Measurements from ENCODE around the gene SLC7A9.
"Not testable (repeated sequence)": the region's sequence is repeated elsewhere in the genome, so short reads cannot be mapped to it uniquely, and the experiment has no call there.

Gene SLC7A9

GRCh38 chr19:32880622-32881021, 11.1 kb upstream of the SLC7A9 start:
- no peak for DNase-seq

GRCh38 chr19:32879741-32880140, 10.2 kb upstream of the SLC7A9 start:
- DNase-seq, result no peak

- DNase-seq, result no peak
These were observed 9.4 kb upstream of the SLC7A9 start for GRCh38 chr19:32878988-32879387.

GRCh38 chr19:32877977-32878745, 8.6 kb upstream of the SLC7A9 start:
- DNase-seq, result no peak

GRCh38 chr19:32877323-32877912, 7.9 kb upstream of the SLC7A9 start:
- DNase-seq, result no peak

GRCh38 chr19:32876919-32877285, 7.3 kb upstream of the SLC7A9 start:
- no peak for DNase-seq

GRCh38 chr19:32876236-32876918, 6.8 kb upstream of the SLC7A9 start:
- no peak for DNase-seq

GRCh38 chr19:32875428-32875827, 5.9 kb upstream of the SLC7A9 start:
- no peak for DNase-seq

GRCh38 chr19:32874605-32875004, 5.0 kb upstream of the SLC7A9 start:
- no peak for DNase-seq

GRCh38 chr19:32873247-32873959, 3.8 kb upstream of the SLC7A9 start:
- DNase-seq, result no peak

GRCh38 chr19:32872391-32872790, 2.8 kb upstream of the SLC7A9 start:
- DNase-seq, result no peak

- DNase-seq, result no peak
These were observed 1.4 kb upstream of the SLC7A9 start for GRCh38 chr19:32870981-32871451.

GRCh38 chr19:32869966-32870573, 503 bp upstream of the SLC7A9 start:
- no peak for DNase-seq

- DNase-seq, result no peak
These were observed 1.2 kb downstream of the SLC7A9 start for GRCh38 chr19:32868206-32868950.

GRCh38 chr19:32867436-32867835, 2.1 kb downstream of the SLC7A9 start:
- DNase-seq, result not testable (repeated sequence)

GRCh38 chr19:32866564-32867265, 2.9 kb downstream of the SLC7A9 start:
- DNase-seq, result no peak

- DNase-seq, result no peak
These were observed 3.5 kb downstream of the SLC7A9 start for GRCh38 chr19:32866061-32866460.

- no peak for DNase-seq
These were observed 4.2 kb downstream of the SLC7A9 start for GRCh38 chr19:32865326-32865725.

GRCh38 chr19:32864318-32865007, 5.1 kb downstream of the SLC7A9 start:
- no peak for DNase-seq

GRCh38 chr19:32863841-32864240, 5.7 kb downstream of the SLC7A9 start:
- DNase-seq, result no peak

- DNase-seq, result no peak
These were observed 6.3 kb downstream of the SLC7A9 start for GRCh38 chr19:32863301-32863700.
